Measurements from ENCODE around the gene MZF1.

DNA sequence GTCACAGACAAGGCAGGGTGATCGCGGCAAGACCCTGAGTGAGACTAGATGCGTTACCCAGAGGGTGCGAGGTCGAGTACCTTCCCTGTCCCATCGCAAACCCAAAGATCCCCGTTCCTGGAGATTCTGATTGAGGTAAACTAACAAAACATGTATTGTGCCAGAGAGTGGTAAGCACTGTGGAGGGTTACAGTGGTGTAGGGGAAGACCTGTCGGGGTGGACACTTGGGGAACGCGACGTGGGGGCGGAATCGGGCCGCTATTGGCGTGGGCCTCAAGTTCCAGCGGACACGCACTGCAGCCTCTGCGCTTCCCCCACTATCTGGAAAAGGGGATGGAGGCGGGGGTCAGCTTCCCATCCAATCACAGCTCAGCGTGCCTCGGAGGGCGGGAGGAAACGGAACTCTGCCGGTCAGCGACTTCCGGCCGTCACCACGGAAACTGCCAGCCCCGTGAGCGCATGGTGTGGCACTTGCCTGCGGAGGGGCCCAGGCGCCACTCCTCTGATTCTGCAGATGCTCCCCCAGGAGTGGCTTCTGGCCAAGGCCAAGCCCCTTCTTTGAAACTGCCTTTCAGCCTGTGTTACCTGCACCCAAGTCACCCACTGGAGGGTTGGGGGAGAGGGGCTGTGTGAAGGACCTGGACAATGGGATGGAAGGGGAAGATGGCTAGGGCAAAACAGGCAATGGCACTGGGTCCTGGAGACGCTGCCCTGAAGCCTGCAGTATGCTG lies 13.7 kb downstream of the MZF1 start:
- TF ChIP-seq, protein P1, sequence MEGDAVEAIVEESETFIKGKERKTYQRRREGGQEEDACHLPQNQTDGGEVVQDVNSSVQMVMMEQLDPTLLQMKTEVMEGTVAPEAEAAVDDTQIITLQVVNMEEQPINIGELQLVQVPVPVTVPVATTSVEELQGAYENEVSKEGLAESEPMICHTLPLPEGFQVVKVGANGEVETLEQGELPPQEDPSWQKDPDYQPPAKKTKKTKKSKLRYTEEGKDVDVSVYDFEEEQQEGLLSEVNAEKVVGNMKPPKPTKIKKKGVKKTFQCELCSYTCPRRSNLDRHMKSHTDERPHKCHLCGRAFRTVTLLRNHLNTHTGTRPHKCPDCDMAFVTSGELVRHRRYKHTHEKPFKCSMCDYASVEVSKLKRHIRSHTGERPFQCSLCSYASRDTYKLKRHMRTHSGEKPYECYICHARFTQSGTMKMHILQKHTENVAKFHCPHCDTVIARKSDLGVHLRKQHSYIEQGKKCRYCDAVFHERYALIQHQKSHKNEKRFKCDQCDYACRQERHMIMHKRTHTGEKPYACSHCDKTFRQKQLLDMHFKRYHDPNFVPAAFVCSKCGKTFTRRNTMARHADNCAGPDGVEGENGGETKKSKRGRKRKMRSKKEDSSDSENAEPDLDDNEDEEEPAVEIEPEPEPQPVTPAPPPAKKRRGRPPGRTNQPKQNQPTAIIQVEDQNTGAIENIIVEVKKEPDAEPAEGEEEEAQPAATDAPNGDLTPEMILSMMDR (IDR thresholded peaks at IDR 0.05; ENCODE audit: insufficient read depth, low read length, poor library complexity, severe bottlenecking): no peak
- TF ChIP-seq EZH2phosphoT487 (conservative IDR thresholded peaks at IDR 0.05; ENCODE audit: low read length): no peak
